GM18499 (cell line): Measurements from ENCODE around the gene PIMREG.
"Not testable (repeated sequence)": the region's sequence is repeated elsewhere in the genome, so short reads cannot be mapped to it uniquely, and the experiment has no call there.

Experiments
- ATAC-seq: cut with Tn5 transposase; IDR thresholded peaks from one replicate; pipeline ENCODE4 v1.9.1; 2021; ENCODE audit warnings: moderate number of reproducible peaks; ENCODE audit not compliant: insufficient read depth, unreplicated experiment

The PIMREG gene

DNA sequence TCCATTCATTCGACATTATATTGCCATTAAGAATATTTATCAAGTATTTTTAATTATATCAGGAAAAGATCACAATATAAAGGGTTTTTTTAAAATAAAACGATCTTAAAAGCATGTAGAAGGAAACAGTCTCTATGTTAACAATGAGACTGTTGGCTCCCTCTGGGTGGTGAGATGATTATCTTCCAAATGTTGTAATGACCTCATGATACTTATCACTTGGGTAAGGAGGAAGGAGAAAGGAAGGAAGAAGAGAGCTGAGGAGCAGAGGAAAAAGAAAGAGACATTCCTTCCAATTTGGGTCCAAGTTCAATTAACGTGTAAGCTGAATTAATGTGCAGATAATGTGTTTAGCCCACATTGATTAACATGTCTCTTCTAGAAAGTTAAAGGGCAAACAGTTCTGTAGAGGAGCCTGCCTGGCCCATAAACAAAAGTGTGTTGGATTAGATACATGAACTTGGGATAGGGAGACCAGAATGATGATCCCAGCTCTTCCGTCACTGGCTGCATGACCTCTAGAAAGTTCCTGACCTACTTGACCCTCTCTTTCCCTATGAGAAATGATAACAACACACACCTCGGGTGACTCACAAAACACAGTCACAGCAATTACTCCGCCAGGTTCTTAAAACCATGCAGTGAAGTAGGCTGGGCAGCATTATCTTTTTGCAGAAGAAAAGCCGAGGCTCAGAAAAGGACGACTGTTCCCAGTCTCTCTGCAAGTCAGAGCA lies 32.0 kb downstream of the PIMREG start:
- ATAC-seq = no peak

GRCh38 chr17:6476810-6477179 lies 32.5 kb downstream of the PIMREG start:
- ATAC-seq = no peak

- no peak for ATAC-seq
These were observed 33.7 kb downstream of the PIMREG start for GRCh38 chr17:6477831-6478383.

DNA sequence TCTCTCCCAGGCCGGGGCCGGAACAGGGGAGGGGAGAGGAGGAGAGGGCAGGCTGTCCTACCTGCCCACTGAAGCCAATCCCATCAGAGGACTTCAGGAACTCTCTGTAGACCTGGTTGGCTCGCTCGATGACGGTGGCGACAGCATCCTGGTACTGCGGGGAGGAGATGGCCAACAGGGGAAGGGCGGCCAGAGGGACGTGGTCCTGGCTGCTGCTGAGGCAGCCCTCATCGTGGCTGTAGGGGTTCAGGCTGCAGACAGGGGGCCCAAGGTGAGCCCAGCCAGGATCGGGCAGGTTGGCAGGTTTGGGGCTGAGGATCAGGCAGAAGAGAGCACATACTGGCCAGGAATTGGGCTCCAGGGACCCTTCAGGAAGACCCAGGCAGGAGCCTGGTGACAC lies 34.2 kb downstream of the PIMREG start:
- no peak for ATAC-seq

DNA sequence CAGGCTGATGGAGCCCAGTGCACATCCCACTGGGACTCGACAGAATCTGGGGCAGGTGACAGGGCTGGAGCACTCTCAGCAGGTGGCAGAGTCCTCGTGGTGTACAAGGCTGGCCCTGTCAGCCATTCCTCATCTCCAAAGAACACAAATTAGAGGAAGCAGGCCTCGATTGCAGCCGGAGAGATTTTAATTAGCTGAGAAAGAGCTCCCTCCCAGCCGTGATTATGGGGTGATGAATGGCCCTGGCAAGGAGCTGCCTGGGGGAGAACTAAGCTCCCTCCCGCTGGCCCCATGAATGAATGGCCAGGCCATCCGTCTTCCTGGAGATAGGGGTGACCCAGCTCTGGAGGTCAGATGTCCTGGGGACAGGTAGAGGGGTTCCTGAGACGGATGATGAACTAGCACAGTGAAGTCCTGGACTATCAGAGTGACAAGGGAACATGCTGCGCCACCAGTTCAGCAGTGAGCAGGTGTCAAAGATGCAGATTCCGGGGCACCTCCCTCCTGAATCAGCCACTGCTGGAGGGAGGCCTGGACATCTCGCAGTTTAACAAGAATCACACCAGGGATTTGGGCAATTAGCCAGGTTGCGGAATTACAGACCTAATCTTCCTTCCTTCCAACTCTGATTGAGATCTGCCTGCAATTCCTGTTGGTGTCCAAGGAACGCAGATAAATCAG lies 35.5 kb downstream of the PIMREG start:
- ATAC-seq = no peak

GRCh38 chr17:6480303-6480675 lies 36.0 kb downstream of the PIMREG start:
- no peak for ATAC-seq

DNA sequence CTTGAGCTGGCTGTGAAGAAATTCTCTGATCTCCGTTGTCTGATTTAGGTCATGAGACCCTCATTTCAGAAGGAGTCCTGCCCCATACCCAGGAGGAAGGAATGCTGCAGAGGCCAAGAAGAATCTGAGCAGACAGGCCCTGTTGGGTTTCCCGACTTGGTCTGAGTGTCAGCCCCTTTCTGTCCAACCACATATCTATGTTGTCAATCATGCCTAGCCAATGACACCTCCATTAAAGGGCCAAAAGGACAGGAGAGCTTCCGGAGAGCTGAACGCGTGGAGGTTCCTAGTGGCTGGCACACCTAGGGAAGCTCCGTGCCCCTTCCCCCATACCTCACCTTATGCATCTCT lies 37.8 kb downstream of the PIMREG start:
- ATAC-seq = no peak

- not testable (repeated sequence) for ATAC-seq
These were observed 38.5 kb downstream of the PIMREG start for GRCh38 chr17:6482796-6483195.

GRCh38 chr17:6483507-6483906 lies 39.3 kb downstream of the PIMREG start:
- no peak for ATAC-seq

- no peak for ATAC-seq
These were observed 41.6 kb downstream of the PIMREG start for GRCh38 chr17:6485646-6486412.

GRCh38 chr17:6487251-6488007 lies 43.2 kb downstream of the PIMREG start:
- no peak for ATAC-seq

- ATAC-seq = no peak
These were observed 43.8 kb downstream of the PIMREG start for GRCh38 chr17:6488008-6488539.

GRCh38 chr17:6489016-6489550 lies 44.8 kb downstream of the PIMREG start:
- no peak for ATAC-seq

- ATAC-seq = no peak
These were observed 46.9 kb downstream of the PIMREG start for GRCh38 chr17:6491071-6491700.

DNA sequence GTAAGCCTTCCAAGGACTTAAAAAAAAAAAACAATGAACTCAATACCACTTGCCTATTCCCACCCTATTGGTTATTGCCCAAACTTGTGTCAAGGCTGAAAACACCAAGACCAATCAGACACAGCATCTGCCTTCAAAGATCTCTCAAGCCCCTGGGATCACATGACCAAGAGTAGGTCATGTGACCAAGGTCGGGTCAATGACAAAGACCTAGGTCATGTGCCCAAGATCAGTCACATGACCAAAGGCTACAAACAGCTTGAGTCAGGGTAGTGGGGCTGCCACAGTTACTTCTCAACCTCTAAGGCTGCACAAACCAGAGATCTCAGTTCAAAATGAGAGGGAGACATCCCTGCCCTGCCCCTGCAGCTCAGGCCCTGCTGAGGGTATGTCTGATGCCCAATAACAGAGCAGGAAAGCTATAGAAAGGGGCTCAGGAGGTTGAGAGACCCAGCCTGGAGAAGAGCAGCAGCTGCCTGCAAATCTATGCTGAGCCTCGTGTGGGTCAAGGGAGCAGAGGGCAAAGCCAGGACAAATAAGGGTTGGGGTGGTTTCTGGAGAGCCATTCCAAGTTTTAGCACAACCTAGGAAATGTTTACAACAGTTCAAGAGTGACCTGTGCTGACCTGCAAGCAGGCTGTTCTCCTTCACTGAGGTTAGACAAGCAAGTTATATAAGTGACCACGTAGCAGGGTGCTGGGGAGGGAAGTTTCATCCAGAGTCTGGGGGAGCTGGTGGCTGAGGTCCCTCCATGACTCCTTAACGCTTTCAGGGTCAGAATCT lies 48.8 kb downstream of the PIMREG start:
- no peak for ATAC-seq

GRCh38 chr17:6494239-6494941 lies 50.1 kb downstream of the PIMREG start:
- ATAC-seq = no peak

GRCh38 chr17:6495450-6496115 lies 51.3 kb downstream of the PIMREG start:
- ATAC-seq = no peak

- no peak for ATAC-seq
These were observed 51.8 kb downstream of the PIMREG start for GRCh38 chr17:6496116-6496481.
